GM21529 (cell line): ENCODE results near the gene ATG14.
A peak's percentile ranks its signal among the peaks of the same experiment; 100 is the strongest.
"Not testable (repeated sequence)": the region's sequence is repeated elsewhere in the genome, so short reads cannot be mapped to it uniquely, and the experiment has no call there.

Source experiments
- ATAC-seq: cut with Tn5 transposase; IDR thresholded peaks from one replicate; pipeline ENCODE4 v1.9.1; 2021; ENCODE audit not compliant: unreplicated experiment

ATG14 gene, protein sequence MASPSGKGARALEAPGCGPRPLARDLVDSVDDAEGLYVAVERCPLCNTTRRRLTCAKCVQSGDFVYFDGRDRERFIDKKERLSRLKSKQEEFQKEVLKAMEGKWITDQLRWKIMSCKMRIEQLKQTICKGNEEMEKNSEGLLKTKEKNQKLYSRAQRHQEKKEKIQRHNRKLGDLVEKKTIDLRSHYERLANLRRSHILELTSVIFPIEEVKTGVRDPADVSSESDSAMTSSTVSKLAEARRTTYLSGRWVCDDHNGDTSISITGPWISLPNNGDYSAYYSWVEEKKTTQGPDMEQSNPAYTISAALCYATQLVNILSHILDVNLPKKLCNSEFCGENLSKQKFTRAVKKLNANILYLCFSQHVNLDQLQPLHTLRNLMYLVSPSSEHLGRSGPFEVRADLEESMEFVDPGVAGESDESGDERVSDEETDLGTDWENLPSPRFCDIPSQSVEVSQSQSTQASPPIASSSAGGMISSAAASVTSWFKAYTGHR

GRCh38 chr14:55411426-55412389 is at the start of gene ATG14:
Gene ATG14, minus strand, starts transcription at chr14:55411830. Its CDS starts 8 bp downstream, at chr14:55411822.
- peak; percentile 98 for ATAC-seq

- ATAC-seq = peak; percentile 74
These were observed 47.3 kb upstream of the ATG14 start for GRCh38 chr14:55458800-55459515.

DNA sequence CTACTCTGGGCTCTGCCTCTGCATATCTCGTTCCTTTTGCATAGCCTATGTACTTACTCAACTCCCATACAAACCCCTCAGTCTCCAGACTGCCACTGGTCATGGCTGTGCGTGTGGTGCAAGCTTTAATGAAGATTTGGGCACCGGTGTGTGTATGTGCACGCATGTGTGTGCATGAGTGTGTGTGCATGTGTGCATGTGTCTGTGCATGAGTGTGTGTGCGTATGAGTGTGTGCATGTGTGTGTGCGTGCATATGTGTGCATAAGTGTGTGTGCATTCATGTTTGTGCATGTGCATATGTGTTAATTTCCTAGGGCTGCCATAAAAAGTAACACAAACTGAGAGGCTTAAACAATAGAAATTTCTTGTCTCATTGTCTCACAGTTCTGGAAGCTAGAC is 45.9 kb upstream of the ATG14 start:
- ATAC-seq = no peak

DNA sequence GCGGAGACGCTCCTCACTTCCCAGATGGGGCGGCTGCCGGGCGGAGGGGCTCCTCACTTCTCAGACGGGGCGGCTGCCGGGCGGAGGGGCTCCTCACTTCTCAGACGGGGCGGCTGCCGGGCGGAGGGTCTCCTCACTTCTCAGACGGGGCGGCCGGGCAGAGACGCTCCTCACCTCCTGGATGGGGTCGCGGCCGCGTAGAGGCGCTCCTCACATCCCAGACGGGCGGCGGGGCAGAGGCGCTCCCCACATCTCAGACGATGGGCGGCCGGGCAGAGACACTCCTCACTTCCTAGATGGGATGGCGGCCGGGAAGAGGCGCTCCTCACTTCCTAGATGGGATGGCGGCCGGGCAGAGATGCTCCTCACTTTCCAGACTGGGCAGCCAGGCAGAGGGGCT is 44.8 kb upstream of the ATG14 start:
- not testable (repeated sequence) for ATAC-seq

GRCh38 chr14:55454264-55455002 is 42.8 kb upstream of the ATG14 start:
- ATAC-seq = no peak

GRCh38 chr14:55451950-55452349 is 40.3 kb upstream of the ATG14 start:
- no peak for ATAC-seq

DNA sequence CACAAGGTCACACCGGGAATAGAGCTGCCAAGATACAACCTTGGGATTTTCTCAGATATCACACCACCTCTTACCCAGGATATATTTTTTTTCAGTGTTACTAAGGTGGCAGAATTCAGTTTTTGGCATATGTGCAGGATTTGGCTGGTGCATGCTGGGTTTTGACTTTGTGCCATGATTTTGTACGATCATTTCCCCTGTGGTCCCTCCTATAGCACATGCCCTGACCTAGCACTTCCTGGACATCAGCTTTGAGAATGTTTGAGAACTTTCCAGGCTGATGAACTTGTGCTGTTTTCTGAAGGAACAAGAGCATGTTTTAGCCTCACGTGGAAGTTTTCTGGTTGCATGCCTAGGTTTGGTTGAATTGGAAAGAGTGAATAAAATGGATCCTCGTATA is 39.8 kb upstream of the ATG14 start:
- ATAC-seq = no peak

DNA sequence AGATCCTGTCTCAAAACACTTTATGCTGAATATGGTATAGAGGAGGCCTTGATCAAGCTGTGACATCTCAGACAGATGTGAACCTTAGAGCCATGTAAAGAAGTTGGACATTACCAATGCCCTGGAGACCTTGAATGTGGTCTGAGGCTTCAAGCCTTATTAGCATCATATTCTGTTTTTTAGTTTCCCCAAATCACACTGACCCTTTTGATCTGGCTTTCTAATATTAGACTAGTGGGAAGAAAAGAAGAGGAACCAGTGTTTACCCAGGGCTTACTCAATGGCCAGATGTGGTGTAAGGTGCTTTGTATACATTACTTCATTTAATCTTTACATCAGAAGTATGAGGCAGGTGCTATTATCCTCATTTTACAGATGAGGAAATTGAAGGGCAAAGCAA is 39.4 kb upstream of the ATG14 start:
- no peak for ATAC-seq

- ATAC-seq = no peak
These were observed 38.9 kb upstream of the ATG14 start for GRCh38 chr14:55450539-55450938.

GRCh38 chr14:55450124-55450523 is 38.5 kb upstream of the ATG14 start:
- no peak for ATAC-seq

DNA sequence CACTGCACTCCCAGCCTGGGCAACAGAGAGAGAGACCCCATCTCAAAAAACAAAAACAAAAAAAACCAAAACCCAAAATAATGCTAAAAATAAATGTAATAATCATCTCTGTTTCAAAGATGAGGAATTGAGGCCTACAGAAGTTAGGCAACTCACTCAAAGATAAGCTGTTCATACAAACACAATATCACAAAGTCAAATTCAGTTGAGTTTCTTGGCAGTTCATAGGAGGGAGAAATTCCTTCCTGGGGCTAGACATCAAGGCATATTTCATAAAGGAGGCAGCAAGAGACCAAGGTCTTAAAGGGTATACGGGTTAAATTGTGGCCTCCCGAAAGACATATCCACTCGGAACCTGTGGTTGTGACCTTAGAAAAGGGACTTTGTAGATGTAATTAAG is 37.5 kb upstream of the ATG14 start:
- ATAC-seq = no peak

DNA sequence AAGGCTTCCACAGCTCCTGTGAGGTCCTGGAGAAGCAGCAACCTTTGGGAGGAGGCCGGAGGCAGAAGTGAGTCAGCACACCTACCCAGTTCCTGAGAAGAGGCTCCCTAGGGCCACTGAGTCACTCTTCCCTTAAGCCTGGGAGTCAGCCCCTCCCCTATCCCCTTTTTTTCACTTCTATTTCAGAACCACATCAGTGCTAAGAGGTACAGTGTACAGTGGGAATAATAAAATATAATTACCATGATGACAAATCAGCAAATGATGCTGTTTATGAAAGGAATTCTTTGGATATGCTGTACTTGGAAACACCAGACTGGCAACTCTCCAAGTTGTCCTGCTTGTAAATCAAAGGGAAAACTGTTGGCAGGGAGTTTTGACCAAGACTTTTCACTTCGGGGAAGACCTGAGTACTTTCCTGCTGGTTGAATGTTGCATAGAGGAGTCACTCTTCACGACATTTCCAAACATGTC is 36.5 kb upstream of the ATG14 start:
- no peak for ATAC-seq

DNA sequence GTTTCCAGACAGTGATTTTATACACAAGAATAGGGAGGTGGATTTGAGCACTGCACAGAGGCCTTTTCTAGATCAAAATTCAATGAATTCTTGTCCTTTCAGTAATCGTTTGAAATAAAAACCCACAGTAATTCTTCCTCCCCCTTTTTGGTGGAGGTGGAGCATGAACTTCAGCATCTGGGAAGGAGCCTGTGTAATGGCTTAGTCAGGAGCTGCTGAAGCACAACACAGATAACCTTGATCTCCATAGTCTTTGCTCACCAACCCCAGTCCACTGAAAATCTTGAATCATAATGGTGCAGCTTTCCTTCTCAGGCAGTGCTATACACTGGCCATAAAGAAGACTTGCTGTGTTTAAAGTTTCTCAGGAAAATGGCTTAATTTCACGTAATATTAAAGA is 35.2 kb upstream of the ATG14 start:
- no peak for ATAC-seq

DNA sequence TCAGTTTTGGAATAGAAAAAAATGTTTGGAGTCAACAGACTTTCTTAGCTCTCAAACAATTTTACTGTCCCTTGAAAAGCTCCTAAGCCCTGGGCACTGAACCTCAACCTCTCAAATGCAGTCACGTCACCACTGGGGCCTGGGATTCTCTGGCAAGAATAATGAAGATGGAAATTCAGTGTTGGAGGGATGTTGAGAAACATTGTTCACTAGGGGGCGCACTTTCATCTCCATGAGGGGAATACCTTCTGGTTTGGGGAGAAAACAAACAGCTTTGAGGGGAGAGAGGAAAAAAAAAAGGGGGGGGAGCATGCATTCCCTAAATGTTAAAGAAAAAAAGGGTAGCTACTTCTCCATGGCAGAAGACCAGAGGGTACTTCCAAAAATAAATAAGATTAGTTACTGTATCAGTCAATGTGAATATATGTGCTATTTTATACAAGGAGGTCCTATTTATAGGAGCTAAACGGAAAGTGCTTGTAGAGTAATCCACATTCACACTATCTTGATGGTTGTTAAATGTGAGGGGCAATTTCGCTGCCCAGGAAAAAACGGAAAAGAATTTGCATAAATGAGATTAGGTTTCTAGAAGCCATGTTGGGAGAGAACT is 34.6 kb upstream of the ATG14 start:
- ATAC-seq = peak; percentile 58

DNA sequence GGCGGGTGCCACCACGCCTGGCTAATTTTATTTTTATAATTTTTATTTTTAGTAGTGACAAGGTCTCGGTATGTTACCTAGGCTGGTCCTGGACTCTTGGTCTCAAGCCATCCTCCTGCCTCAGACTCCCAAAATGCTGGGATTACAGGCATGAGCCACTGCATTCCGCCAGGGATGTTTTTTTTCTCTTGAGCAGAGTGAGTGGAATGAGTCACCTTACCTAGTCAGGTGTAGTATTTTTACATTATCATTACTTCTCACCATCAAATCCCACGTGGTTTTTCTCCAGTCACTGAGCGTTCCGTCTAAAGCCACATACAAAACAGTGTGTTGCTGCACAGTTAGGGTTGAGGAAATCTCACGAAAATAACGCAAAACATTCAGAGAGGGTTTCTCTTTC is 29.7 kb upstream of the ATG14 start:
- no peak for ATAC-seq

- no peak for ATAC-seq
These were observed 28.8 kb upstream of the ATG14 start, which contains the start of gene TBPL2 for GRCh38 chr14:55440385-55440784. Gene TBPL2, minus strand, starts transcription at chr14:55440616. Its CDS starts 167 bp downstream, at chr14:55440449.

DNA sequence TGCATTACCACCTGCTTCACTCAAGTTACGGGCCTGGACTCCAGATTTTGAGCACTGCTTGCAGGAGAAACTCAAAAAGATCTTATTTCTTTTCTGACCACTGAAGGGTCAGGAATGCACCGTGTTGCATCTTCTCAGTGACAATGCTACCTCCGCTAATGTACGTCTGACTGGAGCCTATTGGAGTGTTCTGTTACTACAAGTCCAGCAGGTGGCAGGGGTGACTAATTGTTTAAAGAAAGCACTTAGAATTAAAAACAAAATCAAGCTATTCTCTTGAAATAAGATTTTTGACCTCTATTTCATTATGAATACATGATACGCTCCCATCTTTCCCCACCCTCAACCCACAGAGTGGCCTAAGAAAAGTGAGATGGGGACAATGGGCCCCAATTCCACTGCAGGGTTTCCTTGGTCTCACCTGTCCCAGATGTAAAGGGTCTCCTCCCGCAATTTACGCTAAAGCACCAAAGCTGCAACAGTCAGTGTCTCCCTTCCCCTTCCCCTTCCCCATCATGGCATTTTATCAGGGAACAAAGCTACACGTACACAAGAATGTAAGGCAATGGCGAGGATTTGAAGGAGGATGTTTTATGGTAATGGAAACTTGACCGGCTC is 26.5 kb upstream of the ATG14 start:
- no peak for ATAC-seq

- ATAC-seq = no peak
These were observed 25.3 kb upstream of the ATG14 start for GRCh38 chr14:55436931-55437330.

GRCh38 chr14:55436519-55436918 is 24.9 kb upstream of the ATG14 start:
- ATAC-seq = no peak
